ENCODE data around the gene RALY.

Gene RALY

DNA sequence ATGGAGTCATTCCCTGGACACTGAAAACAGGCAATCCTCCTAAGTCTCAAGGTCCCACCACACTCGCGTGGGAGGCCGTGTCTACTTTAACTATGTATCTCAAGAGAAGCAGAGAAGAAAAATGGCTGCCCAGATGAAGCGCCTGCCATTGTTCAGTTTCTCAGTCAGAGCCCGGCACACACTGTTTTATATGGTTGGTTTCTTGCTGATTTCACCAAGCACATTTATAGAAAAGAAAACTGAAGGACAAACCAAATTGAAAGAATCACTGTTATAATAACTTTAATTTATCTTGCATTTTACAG lies 95.4 kb downstream of the RALY start:
- Histone ChIP-seq H3K27ac (ENCODE audit: low read depth, low read length) (no peak overlapping the region), H3K4me1 (ENCODE audit: control insufficient read depth, low read length) (peaks cover 5% of the 10 kb centered on the region), H3K9me3 (ENCODE audit: control insufficient read depth, insufficient read depth, low read length) (no peaks in the 10 kb centered on the region), H3K79me2 (ENCODE audit: control insufficient read depth, low read length) (peaks cover 37% of the 10 kb centered on the region), H3F3A (ENCODE audit: control insufficient read depth, insufficient read depth) (peaks cover 45% of the 10 kb centered on the region), H4K20me1 (ENCODE audit: control insufficient read depth, insufficient read depth, low read depth, low read length) (peaks cover 5% of the 10 kb centered on the region; the same call in 1 of the 2 replicates), H3K27me3 (ENCODE audit: control insufficient read depth, low read length) (no peaks in the 10 kb centered on the region), H3K9me2 (replicated peaks; ENCODE audit: control insufficient read depth, low read length) (no peaks in the 10 kb centered on the region), H3K4me2 (ENCODE audit: low read length) (no peak overlapping the region), H3K36me3 (ENCODE audit: control insufficient read depth, low read length) (peaks cover 92% of the 10 kb centered on the region), H3K4me3 (ENCODE audit: low read length) (no peak overlapping the region)
- TF ChIP-seq EZH2phosphoT487 (IDR thresholded peaks at IDR 0.05; ENCODE audit: borderline replicate concordance, low read length), result no peak
- TF ChIP-seq, protein P1, sequence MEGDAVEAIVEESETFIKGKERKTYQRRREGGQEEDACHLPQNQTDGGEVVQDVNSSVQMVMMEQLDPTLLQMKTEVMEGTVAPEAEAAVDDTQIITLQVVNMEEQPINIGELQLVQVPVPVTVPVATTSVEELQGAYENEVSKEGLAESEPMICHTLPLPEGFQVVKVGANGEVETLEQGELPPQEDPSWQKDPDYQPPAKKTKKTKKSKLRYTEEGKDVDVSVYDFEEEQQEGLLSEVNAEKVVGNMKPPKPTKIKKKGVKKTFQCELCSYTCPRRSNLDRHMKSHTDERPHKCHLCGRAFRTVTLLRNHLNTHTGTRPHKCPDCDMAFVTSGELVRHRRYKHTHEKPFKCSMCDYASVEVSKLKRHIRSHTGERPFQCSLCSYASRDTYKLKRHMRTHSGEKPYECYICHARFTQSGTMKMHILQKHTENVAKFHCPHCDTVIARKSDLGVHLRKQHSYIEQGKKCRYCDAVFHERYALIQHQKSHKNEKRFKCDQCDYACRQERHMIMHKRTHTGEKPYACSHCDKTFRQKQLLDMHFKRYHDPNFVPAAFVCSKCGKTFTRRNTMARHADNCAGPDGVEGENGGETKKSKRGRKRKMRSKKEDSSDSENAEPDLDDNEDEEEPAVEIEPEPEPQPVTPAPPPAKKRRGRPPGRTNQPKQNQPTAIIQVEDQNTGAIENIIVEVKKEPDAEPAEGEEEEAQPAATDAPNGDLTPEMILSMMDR (IDR thresholded peaks at IDR 0.05; ENCODE audit: low read depth, low read length, poor library complexity, severe bottlenecking), result no peak

GRCh38 chr20:34089655-34090345 lies 96.1 kb downstream of the RALY start:
- H3K36me3 ChIP-seq (ENCODE audit: control insufficient read depth, low read length), result peaks cover 92% of the 10 kb centered on the region

GRCh38 chr20:34090645-34091044 lies 96.9 kb downstream of the RALY start:
- Histone ChIP-seq H3K4me2 (ENCODE audit: low read length) (no peak overlapping the region), H3K27ac (ENCODE audit: low read depth, low read length) (no peak overlapping the region), H4K20me1 (ENCODE audit: control insufficient read depth, insufficient read depth, low read depth, low read length) (0 out of 2 replicates have a peak, but pooled peaks cover 5% of the 10 kb centered on the region), H3K27me3 (ENCODE audit: control insufficient read depth, low read length) (no peaks in the 10 kb centered on the region), H3K4me3 (ENCODE audit: low read length) (no peak overlapping the region), H3K79me2 (ENCODE audit: control insufficient read depth, low read length) (peaks cover 32% of the 10 kb centered on the region), H3K36me3 (ENCODE audit: control insufficient read depth, low read length) (peaks cover 95% of the 10 kb centered on the region), H3F3A (ENCODE audit: control insufficient read depth, insufficient read depth) (peaks cover 44% of the 10 kb centered on the region), H3K9me2 (replicated peaks; ENCODE audit: control insufficient read depth, low read length) (no peaks in the 10 kb centered on the region), H3K4me1 (ENCODE audit: control insufficient read depth, low read length) (no peaks in the 10 kb centered on the region), H3K9me3 (ENCODE audit: control insufficient read depth, insufficient read depth, low read length) (no peaks in the 10 kb centered on the region)
- TF ChIP-seq, protein P1 (IDR thresholded peaks at IDR 0.05; ENCODE audit: low read depth, low read length, poor library complexity, severe bottlenecking), result no peak
- no peak for TF ChIP-seq EZH2phosphoT487 (IDR thresholded peaks at IDR 0.05; ENCODE audit: borderline replicate concordance, low read length)

More at GRCh38 chr20:34089655-34090345, 96.1 kb downstream of the RALY start:
- Histone ChIP-seq H3K9me2 (replicated peaks; ENCODE audit: control insufficient read depth, low read length) (no peaks in the 10 kb centered on the region), H3K9me3 (ENCODE audit: control insufficient read depth, insufficient read depth, low read length) (no peaks in the 10 kb centered on the region), H3F3A (ENCODE audit: control insufficient read depth, insufficient read depth) (peaks cover 44% of the 10 kb centered on the region), H4K20me1 (ENCODE audit: control insufficient read depth, insufficient read depth, low read depth, low read length) (peaks cover 5% of the 10 kb centered on the region; the same call in 1 of the 2 replicates), H3K4me1 (ENCODE audit: control insufficient read depth, low read length) (no peaks in the 10 kb centered on the region), H3K27ac (ENCODE audit: low read depth, low read length) (no peak overlapping the region), H3K4me3 (ENCODE audit: low read length) (no peak overlapping the region), H3K27me3 (ENCODE audit: control insufficient read depth, low read length) (no peaks in the 10 kb centered on the region), H3K79me2 (ENCODE audit: control insufficient read depth, low read length) (peaks cover 37% of the 10 kb centered on the region), H3K4me2 (ENCODE audit: low read length) (no peak overlapping the region)
- TF ChIP-seq, protein P1 (IDR thresholded peaks at IDR 0.05; ENCODE audit: low read depth, low read length, poor library complexity, severe bottlenecking), result no peak
- no peak for TF ChIP-seq EZH2phosphoT487 (IDR thresholded peaks at IDR 0.05; ENCODE audit: borderline replicate concordance, low read length)

Measured in DOHH2 (cell line).